ENCODE results near the gene ZNF417.
"Not testable (repeated sequence)": the region's sequence is repeated elsewhere in the genome, so short reads cannot be mapped to it uniquely, and the experiment has no call there.

ZNF417 gene

DNA sequence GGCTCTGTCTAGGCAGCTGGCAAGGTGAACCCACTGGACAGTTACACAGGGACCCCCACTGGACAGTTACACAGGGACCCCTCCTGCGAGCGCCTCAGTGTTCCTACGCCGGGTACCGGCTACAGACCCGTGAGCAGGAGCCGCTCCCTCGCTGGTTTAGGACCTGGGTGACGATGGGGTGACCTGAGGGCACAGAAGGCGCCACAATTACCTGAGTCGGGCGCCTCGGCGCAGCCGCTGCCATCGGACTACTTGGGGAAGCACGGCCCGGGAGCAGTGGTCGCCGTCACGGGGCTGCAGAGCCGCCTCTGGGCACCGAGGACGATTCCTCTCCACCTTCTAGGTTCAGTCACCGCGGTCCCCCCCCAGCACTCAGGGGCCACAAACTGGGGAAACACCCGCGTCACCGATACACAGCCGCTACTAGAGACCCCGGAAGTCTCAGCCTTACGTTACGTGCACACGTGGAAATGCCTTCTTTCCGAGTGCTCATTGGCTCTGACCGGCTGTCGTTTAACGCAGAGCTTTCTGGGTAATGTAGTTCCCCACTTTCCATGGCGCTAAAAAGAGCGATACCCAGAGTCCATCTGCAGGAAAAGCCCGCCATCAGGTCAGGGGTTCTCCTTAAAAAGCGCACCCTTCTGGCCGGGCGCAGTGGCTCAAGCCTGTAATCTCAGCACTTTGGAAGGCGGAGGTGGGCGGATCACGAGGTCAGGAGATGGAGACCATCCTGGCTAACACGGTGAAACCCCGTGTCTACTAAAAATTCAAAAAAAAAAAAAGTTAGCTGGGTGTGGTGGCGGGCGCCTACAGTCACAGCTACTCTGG lies at the start of gene ZNF417:
Gene ZNF417 (minus strand): TSS at position 425 of the 828 bp plus-strand sequence. CDS start 181 bp downstream, at position 244.
- H3K9me3 ChIP-seq (ENCODE audit: control insufficient read depth in 2 of 2, low read length in 2 of 2); H3K27me3 ChIP-seq (ENCODE audit: control insufficient read depth in 1 of 2, insufficient read depth in 2 of 2, low read length in 2 of 2): not testable (repeated sequence)
- peak within 1 kb of the TSS; percentile 81 to 89 for H3K9ac ChIP-seq (ENCODE audit: low read length in 2 of 2)
- peak within 1 kb of the TSS; percentile 58 for H3K27ac ChIP-seq (ENCODE audit: low read length)
- H3K4me3 ChIP-seq (ENCODE audit: low read length in 2 of 2): peak within 1 kb of the TSS; percentile 82 to 91
- H3K4me1 ChIP-seq (ENCODE audit: control insufficient read depth, insufficient read depth, low read length): peaks cover 11% of the 10 kb centered on the region
- peaks cover 11 to 16% of the 10 kb centered on the region in 2 donors for H3K36me3 ChIP-seq (ENCODE audit: control insufficient read depth in 2 of 2, insufficient read depth in 2 of 2, low read length in 2 of 2)

DNA sequence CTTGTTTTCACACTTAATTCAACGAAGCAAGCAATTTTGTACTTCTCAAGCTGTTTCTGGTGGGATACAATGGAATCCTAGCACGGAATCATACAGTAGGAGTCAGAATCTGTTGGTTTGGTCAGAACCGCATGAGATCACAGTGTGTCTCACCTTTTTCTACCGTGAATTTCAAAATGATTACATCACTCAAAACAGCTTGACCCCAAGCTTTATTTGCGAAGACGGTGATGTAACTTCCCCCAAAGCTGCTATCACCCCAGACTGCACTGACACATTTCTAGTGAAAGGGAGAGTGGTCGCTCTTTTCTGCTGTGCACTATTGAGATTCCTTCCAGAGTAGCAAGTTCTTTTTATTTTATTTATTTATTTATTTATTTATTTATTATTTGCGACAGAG lies 48.4 kb upstream of the ZNF417 start:
- Histone ChIP-seq H3K36me3 (ENCODE audit: control insufficient read depth in 2 of 2, insufficient read depth in 2 of 2, low read length in 2 of 2) (peaks cover 3 to 7% of the 10 kb centered on the region in 2 donors), H3K9me3 (ENCODE audit: control insufficient read depth in 2 of 2, low read length in 2 of 2) (peaks cover 25 to 29% of the 10 kb centered on the region in 2 donors)

DNA sequence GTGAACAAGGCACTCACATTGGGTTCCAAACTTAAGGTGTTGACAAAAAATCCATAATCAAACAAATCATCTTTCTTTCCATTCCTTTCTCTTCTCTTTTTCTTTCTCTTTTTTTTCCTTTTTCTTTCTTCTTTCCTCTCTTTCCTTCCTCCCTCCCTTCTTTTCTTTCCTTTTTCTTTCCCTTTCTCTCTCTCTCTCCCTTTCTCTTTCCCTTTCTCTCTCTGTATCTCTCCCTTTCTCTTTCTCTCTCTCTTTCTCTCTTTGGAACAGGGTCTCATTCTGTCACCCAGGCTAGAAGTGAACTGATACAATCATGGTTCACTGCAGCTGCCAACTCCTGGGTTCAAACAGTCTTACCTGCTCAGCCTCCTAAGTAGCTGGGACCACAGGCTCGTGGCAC lies 45.4 kb upstream of the ZNF417 start:
- Histone ChIP-seq H3K9me3 (ENCODE audit: control insufficient read depth in 2 of 2, low read length in 2 of 2) (peaks cover 17 to 21% of the 10 kb centered on the region in 2 donors), H3K27ac (ENCODE audit: low read length) (no peak overlapping the region), H3K36me3 (ENCODE audit: control insufficient read depth in 2 of 2, insufficient read depth in 2 of 2, low read length in 2 of 2) (no peaks in the 10 kb centered on the region), H3K27me3 (ENCODE audit: control insufficient read depth in 1 of 2, insufficient read depth in 2 of 2, low read length in 2 of 2) (no peaks in the 10 kb centered on the region), H3K4me1 (ENCODE audit: control insufficient read depth, insufficient read depth, low read length) (no peaks in the 10 kb centered on the region), H3K4me3 (ENCODE audit: low read length in 2 of 2) (no peak overlapping the region), H3K9ac (ENCODE audit: low read length in 2 of 2) (no peak overlapping the region)

More for the DNA sequence above, 48.4 kb upstream of the ZNF417 start:
- no peak overlapping the region for H3K9ac ChIP-seq (ENCODE audit: low read length in 2 of 2)
- H3K27ac ChIP-seq (ENCODE audit: low read length): no peak overlapping the region
- H3K4me3 ChIP-seq (ENCODE audit: low read length in 2 of 2): peak overlapping the region in 1 of 2 donors; percentile 4
- H3K27me3 ChIP-seq (ENCODE audit: control insufficient read depth in 1 of 2, insufficient read depth in 2 of 2, low read length in 2 of 2): no peaks in the 10 kb centered on the region
- H3K4me1 ChIP-seq (ENCODE audit: control insufficient read depth, insufficient read depth, low read length): no peaks in the 10 kb centered on the region

DNA sequence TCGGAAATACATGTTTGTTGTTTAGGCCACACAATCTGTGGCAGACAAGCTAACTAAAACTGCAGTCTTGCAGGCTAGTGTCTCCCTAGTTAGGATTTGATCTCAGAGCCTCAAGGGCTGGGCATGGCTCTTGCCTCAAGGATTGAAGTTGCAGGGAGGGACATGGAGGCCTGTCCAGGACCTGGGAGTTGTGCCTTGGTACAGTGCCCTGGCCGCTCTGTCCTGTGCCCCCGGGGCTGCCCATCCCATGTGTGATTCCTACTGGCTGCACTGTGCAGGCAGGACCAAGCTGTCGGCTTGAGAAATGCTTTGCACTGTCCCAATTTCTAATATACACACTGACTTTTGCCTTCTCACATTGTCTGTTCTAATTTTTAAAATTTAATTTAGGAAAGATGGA lies 38.6 kb upstream of the ZNF417 start:
- no peak overlapping the region for H3K4me3 ChIP-seq (ENCODE audit: low read length in 2 of 2)
- no peak overlapping the region for H3K27ac ChIP-seq (ENCODE audit: low read length)
- no peak overlapping the region for H3K9ac ChIP-seq (ENCODE audit: low read length in 2 of 2)
- peaks cover 10 to 26% of the 10 kb centered on the region in 2 donors for H3K9me3 ChIP-seq (ENCODE audit: control insufficient read depth in 2 of 2, low read length in 2 of 2)
- H3K4me1 ChIP-seq (ENCODE audit: control insufficient read depth, insufficient read depth, low read length): no peaks in the 10 kb centered on the region
- no peaks in the 10 kb centered on the region for H3K36me3 ChIP-seq (ENCODE audit: control insufficient read depth in 2 of 2, insufficient read depth in 2 of 2, low read length in 2 of 2)
- no peaks in the 10 kb centered on the region for H3K27me3 ChIP-seq (ENCODE audit: control insufficient read depth in 1 of 2, insufficient read depth in 2 of 2, low read length in 2 of 2)

DNA sequence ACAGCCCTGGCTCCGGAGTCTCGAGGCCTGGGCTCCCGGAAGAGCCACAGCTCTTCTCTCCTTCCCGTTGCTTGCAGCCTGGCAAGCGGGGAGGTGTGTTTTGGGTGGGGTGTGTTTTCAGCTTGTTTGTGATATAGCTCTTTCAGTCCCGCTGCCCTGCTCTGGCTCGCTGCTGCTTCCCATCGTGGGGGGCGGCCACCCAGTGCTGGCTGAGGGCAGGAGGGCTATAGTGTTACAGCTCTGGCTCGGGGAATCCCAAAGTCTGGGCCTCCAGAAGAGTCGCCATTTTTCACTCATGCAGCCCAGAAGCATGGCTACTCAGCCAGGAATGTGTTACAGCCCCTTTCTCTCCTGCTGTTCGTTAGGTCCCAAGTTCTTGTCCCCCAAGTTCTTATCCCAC lies 33.3 kb upstream of the ZNF417 start:
- H3K9me3 ChIP-seq (ENCODE audit: control insufficient read depth in 2 of 2, low read length in 2 of 2): peaks cover 12 to 24% of the 10 kb centered on the region in 2 donors
- H3K4me3 ChIP-seq (ENCODE audit: low read length in 2 of 2): no peak overlapping the region
- peaks cover 12% of the 10 kb centered on the region for H3K4me1 ChIP-seq (ENCODE audit: control insufficient read depth, insufficient read depth, low read length)
- no peak overlapping the region for H3K9ac ChIP-seq (ENCODE audit: low read length in 2 of 2)
- H3K27ac ChIP-seq (ENCODE audit: low read length): no peak overlapping the region
- H3K27me3 ChIP-seq (ENCODE audit: control insufficient read depth in 1 of 2, insufficient read depth in 2 of 2, low read length in 2 of 2): no peaks in the 10 kb centered on the region
- no peaks in the 10 kb centered on the region for H3K36me3 ChIP-seq (ENCODE audit: control insufficient read depth in 2 of 2, insufficient read depth in 2 of 2, low read length in 2 of 2)

DNA sequence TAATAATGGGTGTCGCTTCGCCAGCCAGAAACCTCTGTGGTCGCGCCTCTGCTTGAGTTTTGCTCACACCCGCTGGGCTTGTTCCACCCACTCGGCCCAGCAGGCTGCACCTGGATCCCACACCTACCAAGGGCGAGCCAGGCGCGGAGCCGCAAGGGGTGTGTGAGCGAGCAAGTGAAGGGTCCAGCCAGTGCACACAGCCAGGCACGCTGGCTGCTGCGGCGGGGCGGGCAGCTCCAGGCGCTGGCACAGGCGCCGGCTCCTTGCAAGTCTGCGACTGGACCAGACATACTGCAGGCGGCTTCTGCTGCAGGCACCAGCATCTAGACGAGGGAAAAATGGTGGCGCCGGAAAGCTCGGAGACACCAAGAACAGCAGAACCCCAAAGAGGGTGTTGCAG lies 32.9 kb upstream of the ZNF417 start:
- Histone ChIP-seq H3K4me3 (ENCODE audit: low read length in 2 of 2) (no peak overlapping the region), H3K9me3 (ENCODE audit: control insufficient read depth in 2 of 2, low read length in 2 of 2) (peaks cover 12 to 21% of the 10 kb centered on the region in 2 donors), H3K27me3 (ENCODE audit: control insufficient read depth in 1 of 2, insufficient read depth in 2 of 2, low read length in 2 of 2) (no peaks in the 10 kb centered on the region), H3K36me3 (ENCODE audit: control insufficient read depth in 2 of 2, insufficient read depth in 2 of 2, low read length in 2 of 2) (no peaks in the 10 kb centered on the region), H3K9ac (ENCODE audit: low read length in 2 of 2) (no peak overlapping the region), H3K4me1 (ENCODE audit: control insufficient read depth, insufficient read depth, low read length) (peaks cover 12% of the 10 kb centered on the region), H3K27ac (ENCODE audit: low read length) (no peak overlapping the region)

DNA sequence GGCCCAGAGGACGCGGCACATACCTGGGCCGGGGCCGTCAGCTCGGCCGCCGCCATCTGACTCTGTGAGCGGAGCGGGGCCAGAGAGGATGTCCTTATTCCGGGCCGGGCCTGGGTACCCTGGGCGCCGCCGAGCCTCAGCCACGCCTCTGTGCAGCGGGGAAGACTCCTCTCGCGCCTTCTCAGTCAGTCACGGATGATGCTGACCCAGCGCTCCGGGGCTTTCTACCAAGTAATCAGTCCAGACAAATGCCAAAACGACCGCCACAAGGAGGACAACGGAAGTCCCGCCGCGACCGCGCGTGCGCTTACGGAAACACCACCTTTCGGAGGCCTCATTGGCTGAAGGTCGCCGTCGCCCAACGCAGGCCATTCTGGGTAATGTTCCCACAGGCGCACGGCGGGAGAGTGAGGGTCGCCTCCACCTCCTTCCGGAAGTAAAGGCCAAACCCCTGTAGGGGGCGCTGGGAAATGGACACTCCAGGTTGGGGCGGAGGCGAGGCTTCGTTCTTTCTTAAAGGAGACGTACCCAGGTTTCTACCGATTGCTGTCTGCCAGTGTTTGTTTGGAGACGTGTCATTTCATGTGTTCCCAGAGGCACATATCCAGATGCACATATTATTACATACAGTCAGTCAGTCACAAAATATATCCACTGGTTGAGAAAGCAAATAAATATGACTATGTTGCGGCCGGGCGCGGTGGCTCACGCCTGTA lies 31.2 kb upstream of the ZNF417 start, which contains the start of gene ZNF256:
Gene ZNF256 (minus strand): TSS at position 288 of the 716 bp plus-strand sequence. CDS start 232 bp downstream, at position 56.
- Histone ChIP-seq H3K27me3 (ENCODE audit: control insufficient read depth in 1 of 2, insufficient read depth in 2 of 2, low read length in 2 of 2) (no peaks in the 10 kb centered on the region), H3K36me3 (ENCODE audit: control insufficient read depth in 2 of 2, insufficient read depth in 2 of 2, low read length in 2 of 2) (peaks cover 13 to 16% of the 10 kb centered on the region in 2 donors), H3K4me3 (ENCODE audit: low read length in 2 of 2) (peak within 1 kb of the TSS; percentile 80 to 94), H3K9me3 (ENCODE audit: control insufficient read depth in 2 of 2, low read length in 2 of 2) (peaks cover 28 to 31% of the 10 kb centered on the region in 2 donors), H3K27ac (ENCODE audit: low read length) (peak within 1 kb of the TSS; percentile 77), H3K9ac (ENCODE audit: low read length in 2 of 2) (peak within 1 kb of the TSS; percentile 84 to 87), H3K4me1 (ENCODE audit: control insufficient read depth, insufficient read depth, low read length) (peaks cover 12% of the 10 kb centered on the region)

DNA sequence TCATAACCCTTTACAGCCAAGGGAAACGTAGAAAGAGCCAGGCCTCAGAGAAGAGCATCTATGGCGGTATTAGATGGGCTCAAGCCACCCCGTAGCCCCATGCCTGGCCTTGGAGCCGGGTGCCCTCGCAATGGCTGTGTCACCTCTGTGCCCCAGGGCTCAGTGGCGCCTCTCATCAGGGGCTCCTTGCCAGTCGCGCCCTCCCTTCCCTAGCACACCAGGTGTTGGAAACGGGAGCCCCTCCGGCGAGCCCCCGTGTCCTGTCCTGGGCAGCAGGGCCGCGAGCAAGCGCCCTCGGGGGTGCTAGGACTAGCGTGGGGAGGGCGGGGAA lies 30.7 kb upstream of the ZNF417 start:
- H3K9me3 ChIP-seq (ENCODE audit: control insufficient read depth in 2 of 2, low read length in 2 of 2): peaks cover 33 to 36% of the 10 kb centered on the region in 2 donors
- H3K4me3 ChIP-seq (ENCODE audit: low read length in 2 of 2): peak overlapping the region; percentile 80 to 94
- peaks cover 12% of the 10 kb centered on the region for H3K4me1 ChIP-seq (ENCODE audit: control insufficient read depth, insufficient read depth, low read length)
- H3K27me3 ChIP-seq (ENCODE audit: control insufficient read depth in 1 of 2, insufficient read depth in 2 of 2, low read length in 2 of 2): no peaks in the 10 kb centered on the region
- peak overlapping the region; percentile 77 for H3K27ac ChIP-seq (ENCODE audit: low read length)
- H3K9ac ChIP-seq (ENCODE audit: low read length in 2 of 2): peak overlapping the region; percentile 84 to 87
- H3K36me3 ChIP-seq (ENCODE audit: control insufficient read depth in 2 of 2, insufficient read depth in 2 of 2, low read length in 2 of 2): peaks cover 18 to 22% of the 10 kb centered on the region in 2 donors

DNA sequence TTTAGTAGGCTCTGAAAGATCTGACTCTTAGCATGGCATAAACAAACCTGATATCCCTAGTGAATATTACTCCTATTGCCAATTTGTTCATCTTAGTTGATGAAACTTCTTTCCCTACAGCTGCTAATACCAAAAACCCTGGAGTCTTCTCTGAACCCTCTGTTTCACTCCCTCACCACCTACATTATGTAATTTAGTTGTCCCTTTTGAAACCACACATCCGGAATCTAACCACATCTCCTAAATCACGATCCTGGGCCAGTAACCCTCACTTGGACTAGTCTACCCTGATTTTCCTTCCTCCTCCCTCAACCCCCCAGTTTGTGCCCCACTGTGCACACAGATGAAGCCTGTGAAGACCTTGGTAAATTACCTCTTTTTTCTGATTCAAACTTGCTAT lies 29.9 kb upstream of the ZNF417 start:
- Histone ChIP-seq H3K27me3 (ENCODE audit: control insufficient read depth in 1 of 2, insufficient read depth in 2 of 2, low read length in 2 of 2) (no peaks in the 10 kb centered on the region), H3K4me3 (ENCODE audit: low read length in 2 of 2) (peak overlapping the region; percentile 80 to 94), H3K36me3 (ENCODE audit: control insufficient read depth in 2 of 2, insufficient read depth in 2 of 2, low read length in 2 of 2) (peaks cover 25 to 29% of the 10 kb centered on the region in 2 donors), H3K27ac (ENCODE audit: low read length) (peak overlapping the region; percentile 77), H3K9ac (ENCODE audit: low read length in 2 of 2) (no peak overlapping the region), H3K4me1 (ENCODE audit: control insufficient read depth, insufficient read depth, low read length) (peaks cover 12% of the 10 kb centered on the region), H3K9me3 (ENCODE audit: control insufficient read depth in 2 of 2, low read length in 2 of 2) (peaks cover 36 to 43% of the 10 kb centered on the region in 2 donors)

DNA sequence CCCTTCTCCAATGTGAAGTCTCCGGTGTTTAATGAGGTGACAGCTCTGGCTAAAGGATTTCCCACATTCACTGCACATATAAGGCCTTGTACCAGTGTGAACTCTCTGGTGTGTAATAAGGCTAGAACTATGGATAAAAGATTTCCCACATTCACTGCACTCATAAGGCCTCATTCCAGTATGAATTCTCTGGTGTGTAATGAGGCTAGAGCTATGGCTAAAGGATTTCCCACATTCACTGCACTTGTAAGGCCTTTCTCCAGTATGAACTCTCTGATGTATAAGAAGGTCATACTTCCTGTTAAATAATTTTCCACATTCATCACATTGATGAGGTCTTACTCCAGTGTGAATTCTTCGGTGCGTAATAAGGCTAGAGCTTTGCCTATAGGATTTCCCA lies 25.2 kb upstream of the ZNF417 start:
- Histone ChIP-seq H3K9ac (ENCODE audit: low read length in 2 of 2) (no peak overlapping the region), H3K4me1 (ENCODE audit: control insufficient read depth, insufficient read depth, low read length) (peaks cover 7% of the 10 kb centered on the region), H3K4me3 (ENCODE audit: low read length in 2 of 2) (no peak overlapping the region), H3K9me3 (ENCODE audit: control insufficient read depth in 2 of 2, low read length in 2 of 2) (peaks cover 43% of the 10 kb centered on the region in 2 donors), H3K36me3 (ENCODE audit: control insufficient read depth in 2 of 2, insufficient read depth in 2 of 2, low read length in 2 of 2) (peaks cover 31 to 36% of the 10 kb centered on the region in 2 donors), H3K27me3 (ENCODE audit: control insufficient read depth in 1 of 2, insufficient read depth in 2 of 2, low read length in 2 of 2) (no peaks in the 10 kb centered on the region), H3K27ac (ENCODE audit: low read length) (no peak overlapping the region)

Measured in stomach smooth muscle (tissue), 2 donors.